ENCODE results near the gene TDRD12. TPM values are rescaled to one million over a fixed set of nuclear protein-coding genes. Genes with fewer than 3 reads are reported as not detected.
A peak's percentile ranks its signal among the peaks of the same experiment; 100 is the strongest.

Gene TDRD12
- total and polyA plus RNA-seq, 2 of the 13 experiments (the other 11 are each of a cell fraction or from before 2014, with no cell fraction given): 0.03 to 0.40 TPM

DNA sequence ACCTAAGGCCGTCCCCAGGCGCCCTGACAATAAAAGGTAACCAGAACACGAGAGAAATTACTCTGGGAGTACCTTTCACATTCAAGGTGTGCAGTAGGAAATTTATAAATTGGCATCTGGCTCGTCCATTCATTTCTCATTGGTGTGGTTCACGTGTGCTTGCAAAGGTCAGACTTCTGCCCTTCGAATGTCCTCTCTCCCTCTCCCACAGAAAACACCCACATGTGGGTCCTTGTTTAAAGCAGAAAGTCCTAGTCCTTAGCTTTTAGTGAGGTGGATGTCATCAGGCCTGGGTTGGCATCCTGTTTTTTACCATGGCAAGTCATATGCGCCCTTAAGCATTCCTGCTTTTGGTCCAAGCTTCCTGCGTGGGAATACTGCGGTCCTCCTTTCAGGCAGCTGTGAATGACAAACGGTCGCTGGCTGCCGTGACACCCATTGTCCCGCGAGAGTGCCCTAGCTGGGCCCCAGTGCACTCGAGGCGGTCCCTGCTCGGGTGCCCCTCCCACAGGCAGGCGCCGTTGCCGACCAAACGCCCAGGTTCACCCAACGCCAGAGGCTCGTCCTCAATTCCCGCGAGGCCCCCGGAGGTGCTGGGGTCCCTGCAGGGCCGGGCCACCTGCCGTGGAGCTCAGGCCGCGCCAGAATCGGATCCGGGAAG is 28.1 kb upstream of the TDRD12 start, which contains the start of gene NUDT19 (continued):
- TF ChIP-seq ZNF180 (CRISPR knock-in tag; IDR thresholded peaks at IDR 0.05; ENCODE audit: borderline replicate concordance, low read depth): no peak
- TF ChIP-seq PAF1 (CRISPR knock-in tag; IDR thresholded peaks at IDR 0.05): no peak
- no peak for TF ChIP-seq SRSF4 (IDR thresholded peaks at IDR 0.05; ENCODE audit: low read depth, low read length, poor library complexity, severe bottlenecking)
- TF ChIP-seq, protein P1, sequence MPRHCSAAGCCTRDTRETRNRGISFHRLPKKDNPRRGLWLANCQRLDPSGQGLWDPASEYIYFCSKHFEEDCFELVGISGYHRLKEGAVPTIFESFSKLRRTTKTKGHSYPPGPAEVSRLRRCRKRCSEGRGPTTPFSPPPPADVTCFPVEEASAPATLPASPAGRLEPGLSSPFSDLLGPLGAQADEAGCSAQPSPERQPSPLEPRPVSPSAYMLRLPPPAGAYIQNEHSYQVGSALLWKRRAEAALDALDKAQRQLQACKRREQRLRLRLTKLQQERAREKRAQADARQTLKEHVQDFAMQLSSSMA (CRISPR knock-in tag; IDR thresholded peaks at IDR 0.05): 0 out of 2 replicates have a peak, but pooled peaks have one; percentile 10
- TF ChIP-seq ZNF607 (CRISPR knock-in tag; IDR thresholded peaks at IDR 0.05; ENCODE audit: borderline replicate concordance): 0 out of 2 replicates have a peak, but pooled peaks have one; percentile 30
- 0 out of 2 replicates have a peak, but pooled peaks have one; percentile 48 for TF ChIP-seq SALL2 (CRISPR knock-in tag; IDR thresholded peaks at IDR 0.05)
- TF ChIP-seq ELF1 (CRISPR knock-in tag; IDR thresholded peaks at IDR 0.05): no peak; the same call in 1 of the 2 replicates
- TF ChIP-seq ZBTB38 (CRISPR knock-in tag; IDR thresholded peaks at IDR 0.05): no peak
- TF ChIP-seq ZNF672 (CRISPR knock-in tag; IDR thresholded peaks at IDR 0.05): no peak
- no peak for TF ChIP-seq JDP2 (CRISPR knock-in tag; IDR thresholded peaks at IDR 0.05; ENCODE audit: borderline replicate concordance)
- no peak for TF ChIP-seq ZNF460 (CRISPR knock-in tag; IDR thresholded peaks at IDR 0.05; ENCODE audit: borderline replicate concordance)
- TF ChIP-seq TAF1 (CRISPR knock-in tag; IDR thresholded peaks at IDR 0.05): peak; percentile 63
- TF ChIP-seq, protein P2, sequence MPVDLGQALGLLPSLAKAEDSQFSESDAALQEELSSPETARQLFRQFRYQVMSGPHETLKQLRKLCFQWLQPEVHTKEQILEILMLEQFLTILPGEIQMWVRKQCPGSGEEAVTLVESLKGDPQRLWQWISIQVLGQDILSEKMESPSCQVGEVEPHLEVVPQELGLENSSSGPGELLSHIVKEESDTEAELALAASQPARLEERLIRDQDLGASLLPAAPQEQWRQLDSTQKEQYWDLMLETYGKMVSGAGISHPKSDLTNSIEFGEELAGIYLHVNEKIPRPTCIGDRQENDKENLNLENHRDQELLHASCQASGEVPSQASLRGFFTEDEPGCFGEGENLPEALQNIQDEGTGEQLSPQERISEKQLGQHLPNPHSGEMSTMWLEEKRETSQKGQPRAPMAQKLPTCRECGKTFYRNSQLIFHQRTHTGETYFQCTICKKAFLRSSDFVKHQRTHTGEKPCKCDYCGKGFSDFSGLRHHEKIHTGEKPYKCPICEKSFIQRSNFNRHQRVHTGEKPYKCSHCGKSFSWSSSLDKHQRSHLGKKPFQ (CRISPR knock-in tag; IDR thresholded peaks at IDR 0.05; ENCODE audit: insufficient replicate concordance): no peak
- peak; percentile 29; the same call in 1 of the 2 replicates for TF ChIP-seq NFATC3 (CRISPR knock-in tag; IDR thresholded peaks at IDR 0.05)
- TF ChIP-seq, protein P3, sequence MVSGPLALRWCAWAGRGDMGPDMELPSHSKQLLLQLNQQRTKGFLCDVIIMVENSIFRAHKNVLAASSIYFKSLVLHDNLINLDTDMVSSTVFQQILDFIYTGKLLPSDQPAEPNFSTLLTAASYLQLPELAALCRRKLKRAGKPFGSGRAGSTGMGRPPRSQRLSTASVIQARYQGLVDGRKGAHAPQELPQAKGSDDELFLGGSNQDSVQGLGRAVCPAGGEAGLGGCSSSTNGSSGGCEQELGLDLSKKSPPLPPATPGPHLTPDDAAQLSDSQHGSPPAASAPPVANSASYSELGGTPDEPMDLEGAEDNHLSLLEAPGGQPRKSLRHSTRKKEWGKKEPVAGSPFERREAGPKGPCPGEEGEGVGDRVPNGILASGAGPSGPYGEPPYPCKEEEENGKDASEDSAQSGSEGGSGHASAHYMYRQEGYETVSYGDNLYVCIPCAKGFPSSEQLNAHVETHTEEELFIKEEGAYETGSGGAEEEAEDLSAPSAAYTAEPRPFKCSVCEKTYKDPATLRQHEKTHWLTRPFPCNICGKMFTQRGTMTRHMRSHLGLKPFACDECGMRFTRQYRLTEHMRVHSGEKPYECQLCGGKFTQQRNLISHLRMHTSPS (CRISPR knock-in tag; IDR thresholded peaks at IDR 0.05; ENCODE audit: low read depth): no peak
- TF ChIP-seq, protein P4, sequence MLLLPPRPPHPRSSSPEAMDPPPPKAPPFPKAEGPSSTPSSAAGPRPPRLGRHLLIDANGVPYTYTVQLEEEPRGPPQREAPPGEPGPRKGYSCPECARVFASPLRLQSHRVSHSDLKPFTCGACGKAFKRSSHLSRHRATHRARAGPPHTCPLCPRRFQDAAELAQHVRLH (CRISPR knock-in tag; IDR thresholded peaks at IDR 0.05; ENCODE audit: borderline replicate concordance, low read depth): no peak
- TF ChIP-seq HNF4G (IDR thresholded peaks at IDR 0.05; ENCODE audit: borderline replicate concordance, low read depth, low read length): no peak
- TF ChIP-seq HNF4G (CRISPR knock-in tag; IDR thresholded peaks at IDR 0.05; ENCODE audit: borderline replicate concordance, low read depth): no peak
- no peak for TF ChIP-seq ZNF33A (CRISPR knock-in tag; IDR thresholded peaks at IDR 0.05; ENCODE audit: borderline replicate concordance)
- TF ChIP-seq, protein P5, sequence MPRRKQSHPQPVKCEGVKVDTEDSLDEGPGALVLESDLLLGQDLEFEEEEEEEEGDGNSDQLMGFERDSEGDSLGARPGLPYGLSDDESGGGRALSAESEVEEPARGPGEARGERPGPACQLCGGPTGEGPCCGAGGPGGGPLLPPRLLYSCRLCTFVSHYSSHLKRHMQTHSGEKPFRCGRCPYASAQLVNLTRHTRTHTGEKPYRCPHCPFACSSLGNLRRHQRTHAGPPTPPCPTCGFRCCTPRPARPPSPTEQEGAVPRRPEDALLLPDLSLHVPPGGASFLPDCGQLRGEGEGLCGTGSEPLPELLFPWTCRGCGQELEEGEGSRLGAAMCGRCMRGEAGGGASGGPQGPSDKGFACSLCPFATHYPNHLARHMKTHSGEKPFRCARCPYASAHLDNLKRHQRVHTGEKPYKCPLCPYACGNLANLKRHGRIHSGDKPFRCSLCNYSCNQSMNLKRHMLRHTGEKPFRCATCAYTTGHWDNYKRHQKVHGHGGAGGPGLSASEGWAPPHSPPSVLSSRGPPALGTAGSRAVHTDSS (CRISPR knock-in tag; conservative IDR thresholded peaks at IDR 0.05): no peak
- TF ChIP-seq SNRNP70 (IDR thresholded peaks at IDR 0.05; ENCODE audit: low read depth, low read length): no peak
- TF ChIP-seq ZNF562 (CRISPR knock-in tag; IDR thresholded peaks at IDR 0.05; ENCODE audit: borderline replicate concordance): no peak

Data from HepG2 (cell line).